PFSK-1 (cell line): ENCODE data around the gene CCL24.

Experiments
- FOXP2 ChIP-seq: optimal IDR thresholded peaks from 2 replicates; pipeline ENCODE3; 2011; ENCODE audit warnings: borderline replicate concordance, control low read depth, inconsistent platforms; ENCODE audit not compliant: insufficient read depth; ENCODE audit errors: extremely low read length, extremely low read depth
- POLR2AphosphoS5 ChIP-seq: IDR thresholded peaks from 2 replicates; pipeline ENCODE4 v1.6.1; 2012; ENCODE audit warnings: low read depth, mild to moderate bottlenecking, control low read depth, low read length, moderate library complexity
- REST ChIP-seq, 2 experiments: IDR thresholded peaks; 2 replicates each; pipeline versions ENCODE4 v1.6.1 to v1.8.0; 2011 to 2012; ENCODE audit warnings: low read depth in 2 of 2, low read length in 2 of 2, control low read depth in 1 of 2, inconsistent platforms in 1 of 2, mild to moderate bottlenecking in 1 of 2, moderate library complexity in 1 of 2; ENCODE audit not compliant: insufficient read depth in 1 of 2
- SIN3A ChIP-seq: IDR thresholded peaks from 2 replicates; pipeline ENCODE4 v1.6.1; 2012; ENCODE audit warnings: mild to moderate bottlenecking, low read length, moderate library complexity, borderline replicate concordance; ENCODE audit not compliant: insufficient read depth
- TAF1 ChIP-seq: IDR thresholded peaks from 2 replicates; pipeline ENCODE4 v1.6.1; 2012; ENCODE audit warnings: low read length, control low read depth, borderline replicate concordance; ENCODE audit not compliant: insufficient read depth

The CCL24 gene

GRCh38 chr7:75793676-75794075, 19.9 kb downstream of the CCL24 start:
- TF ChIP-seq FOXP2 (no peak), SIN3A (no peak), REST (IDR thresholded peaks at IDR 0.05; ENCODE audit: insufficient read depth in 1 of 2, low read depth in 2 of 2, low read length in 2 of 2) (no peak), TAF1 (no peak)

- TF ChIP-seq FOXP2, result no peak
- TF ChIP-seq TAF1, result no peak
- no peak for TF ChIP-seq POLR2AphosphoS5
- no peak for TF ChIP-seq SIN3A
- no peak for TF ChIP-seq REST (IDR thresholded peaks at IDR 0.05; ENCODE audit: insufficient read depth in 1 of 2, low read depth in 2 of 2, low read length in 2 of 2)
Measured at GRCh38 chr7:75789361-75789924, 24.2 kb downstream of the CCL24 start.

- TF ChIP-seq SIN3A (no peak), POLR2AphosphoS5 (no peak), REST (IDR thresholded peaks at IDR 0.05; ENCODE audit: insufficient read depth in 1 of 2, low read depth in 2 of 2, low read length in 2 of 2) (no peak), FOXP2 (no peak), TAF1 (no peak)
Measured at GRCh38 chr7:75776295-75776971, 37.2 kb downstream of the CCL24 start.

GRCh38 chr7:75772081-75773077, 41.2 kb downstream of the CCL24 start, which contains the start of gene CCL26:
CCL26 (minus strand) TSS chr7:75772211; CDS start chr7:75772176, 35 bp downstream.
- TF ChIP-seq POLR2AphosphoS5 (no peak), SIN3A (no peak), TAF1 (no peak), REST (IDR thresholded peaks at IDR 0.05; ENCODE audit: insufficient read depth in 1 of 2, low read depth in 2 of 2, low read length in 2 of 2) (no peak), FOXP2 (no peak)
